Stimulated activated CD4-positive, alpha-beta T cell treated with anti-CD3 and anti-CD28 coated beads, Interleukin-15, amount 100 ng/mL, for 48 hours (primary cell): ENCODE measurements around the gene COL25A1.

ENCODE experiments used
- DNase-seq, 2 donors: peaks; one replicate each; pipeline ENCODE4 v3.0.0-alpha.2; 2020; ENCODE audit warnings: low read depth in 2 of 2

Gene COL25A1

DNA sequence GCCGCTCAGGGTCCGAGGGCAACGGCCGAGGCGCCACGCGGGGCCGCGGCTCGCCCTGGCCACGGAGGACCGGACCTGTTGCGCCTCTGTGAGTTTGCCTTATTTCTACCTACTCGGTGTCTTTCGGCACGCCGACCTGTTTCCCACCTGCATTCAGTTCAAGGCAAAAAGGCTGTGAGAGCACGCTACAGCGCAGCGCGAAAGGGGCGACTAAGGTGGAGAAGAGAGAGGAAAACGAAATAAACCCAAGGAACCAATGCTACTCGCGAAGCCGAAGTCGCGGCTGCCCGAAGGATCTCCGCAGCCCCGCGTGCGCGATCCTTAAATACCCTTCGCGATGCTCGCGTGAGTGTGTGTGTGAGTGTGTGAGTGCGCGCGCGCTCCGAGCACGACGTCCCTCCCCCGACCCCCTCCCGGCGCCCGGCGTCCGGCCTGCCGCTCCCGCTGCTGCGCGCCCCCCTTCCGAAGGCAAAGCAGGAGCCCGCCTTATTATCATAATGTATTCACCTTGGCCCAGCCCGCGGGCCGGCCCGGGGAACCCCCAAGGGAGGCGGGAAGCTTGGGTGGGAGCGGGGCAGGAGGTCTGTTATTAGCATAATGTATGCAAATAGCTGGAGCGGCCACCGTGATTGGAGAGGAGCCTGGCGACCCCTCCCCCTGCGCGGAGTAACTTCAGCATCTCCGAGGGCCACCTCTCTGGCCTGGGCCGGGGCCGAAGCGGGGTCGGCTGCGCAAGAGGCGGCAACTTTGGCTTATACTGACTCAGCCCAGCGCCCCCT, at the start of gene COL25A1:
TSS of gene COL25A1 (minus strand) at position 298 of the 779 bp plus-strand sequence.
- no peak for DNase-seq

DNA sequence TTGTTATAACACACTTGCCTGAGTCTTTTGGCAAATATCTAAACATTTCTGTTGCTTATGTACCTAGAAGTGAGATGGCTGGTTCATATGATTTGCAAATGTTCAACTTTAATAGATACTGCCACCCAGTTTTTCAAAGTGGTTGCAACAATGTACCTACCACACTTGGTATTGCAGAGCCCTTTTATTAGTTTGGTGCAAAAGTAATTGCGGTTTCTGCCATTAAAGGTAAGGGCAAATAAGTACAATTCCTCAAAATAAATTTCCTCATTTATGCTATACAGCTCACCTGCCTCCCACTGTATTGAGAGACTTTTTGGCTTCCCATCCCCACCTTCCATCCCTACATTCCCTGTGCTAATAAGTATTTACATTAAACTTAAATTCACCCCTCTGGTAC, 47.7 kb upstream of the COL25A1 start:
- DNase-seq = no peak

GRCh38 chr4:109334129-109335105, 32.0 kb upstream of the COL25A1 start:
- no peak for DNase-seq

- no peak for DNase-seq
These were observed 30.5 kb upstream of the COL25A1 start for GRCh38 chr4:109332926-109333464.

DNA sequence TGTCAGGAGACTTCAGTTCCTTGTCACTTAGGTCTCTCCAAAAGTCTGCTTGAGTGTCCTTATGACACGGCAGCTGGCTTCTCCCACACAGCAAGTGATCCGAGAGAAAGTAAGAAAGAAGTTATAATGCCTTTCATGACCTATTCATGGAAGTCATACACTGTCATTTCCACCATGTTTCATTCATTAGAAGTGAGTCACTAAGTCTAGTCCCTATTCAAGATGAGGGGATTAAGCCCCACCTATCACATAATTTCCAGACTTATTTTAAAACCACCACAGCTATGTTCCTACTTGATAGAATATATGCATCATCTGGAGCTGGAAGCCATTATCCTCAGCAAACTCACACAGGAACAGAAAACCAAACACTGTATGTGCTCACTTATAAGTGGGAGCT, 25.2 kb upstream of the COL25A1 start:
- no peak for DNase-seq

GRCh38 chr4:109325698-109326097, 23.2 kb upstream of the COL25A1 start:
- no peak for DNase-seq

GRCh38 chr4:109323348-109323747, 20.9 kb upstream of the COL25A1 start:
- no peak for DNase-seq

GRCh38 chr4:109321232-109321631, 18.8 kb upstream of the COL25A1 start:
- no peak for DNase-seq

DNA sequence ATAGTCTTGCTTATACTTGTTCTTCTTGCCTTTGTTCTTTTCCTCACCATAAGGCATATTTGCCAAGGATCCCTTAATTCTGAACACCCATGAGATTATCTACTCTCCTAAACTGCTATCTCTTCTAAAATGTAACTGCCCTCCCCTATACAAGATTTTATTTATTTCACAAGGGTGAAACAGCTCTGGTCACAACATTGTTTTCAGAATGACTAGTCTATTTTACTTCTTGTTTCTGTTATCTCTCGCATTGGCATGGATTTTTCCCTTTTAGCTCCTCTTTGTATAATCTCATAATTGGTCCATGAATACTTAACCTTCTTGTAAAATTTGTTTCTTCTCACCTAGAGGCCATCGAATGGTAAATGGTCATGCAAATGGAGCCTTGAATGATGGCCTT, 17.2 kb upstream of the COL25A1 start:
- no peak for DNase-seq

- DNase-seq = no peak
These were observed 16.7 kb upstream of the COL25A1 start for GRCh38 chr4:109319156-109319555.

GRCh38 chr4:109315818-109316217, 13.4 kb upstream of the COL25A1 start:
- DNase-seq = no peak

- no peak for DNase-seq
These were observed 12.9 kb upstream of the COL25A1 start for GRCh38 chr4:109315341-109315740.

GRCh38 chr4:109313168-109314133, 11.0 kb upstream of the COL25A1 start:
- no peak for DNase-seq

DNA sequence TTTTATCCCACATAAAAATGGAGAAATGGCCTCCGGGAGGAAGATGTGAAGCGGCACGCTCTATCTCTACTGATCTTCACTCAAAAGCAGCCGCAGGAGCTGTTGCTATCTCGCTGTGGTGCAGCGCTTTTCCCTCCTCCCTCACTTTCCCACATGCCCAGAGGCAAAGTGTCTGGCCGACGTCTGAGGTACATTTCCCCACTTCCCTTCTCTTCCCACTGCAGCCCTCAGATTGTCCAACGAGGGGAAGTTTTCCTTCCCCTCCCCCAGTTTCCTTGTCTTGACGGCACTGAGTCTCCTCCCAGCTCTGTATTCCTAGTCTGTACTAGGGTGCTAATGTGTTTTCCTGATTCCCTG, 660 bp upstream of the COL25A1 start:
- DNase-seq = no peak

- no peak for DNase-seq
These were observed 652 bp downstream of the COL25A1 start for GRCh38 chr4:109301651-109302360.

GRCh38 chr4:109298279-109299010, 4.0 kb downstream of the COL25A1 start:
- DNase-seq = no peak

GRCh38 chr4:109296527-109296926, 5.9 kb downstream of the COL25A1 start:
- no peak for DNase-seq

DNA sequence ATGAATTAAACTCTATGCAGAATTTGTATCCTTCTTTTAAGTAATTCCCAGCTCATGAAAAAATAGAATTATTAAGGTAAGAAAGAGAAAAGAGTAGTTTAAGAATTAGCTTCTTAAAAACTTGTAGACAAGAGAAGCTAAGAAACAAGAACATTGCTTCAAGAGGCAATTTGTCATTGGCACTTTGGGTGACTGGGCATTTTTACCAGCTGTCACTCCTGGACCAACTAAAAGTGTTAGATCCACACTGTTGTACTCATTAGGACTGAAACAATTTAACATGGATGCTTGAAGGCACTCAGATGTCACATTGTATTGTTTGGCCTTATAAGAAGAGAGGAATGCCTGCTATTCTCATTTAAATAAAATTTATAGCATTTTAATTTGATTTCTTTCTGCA, 7.4 kb downstream of the COL25A1 start:
- no peak for DNase-seq

GRCh38 chr4:109294468-109295020, 7.9 kb downstream of the COL25A1 start:
- DNase-seq = no peak

GRCh38 chr4:109294006-109294405, 8.5 kb downstream of the COL25A1 start:
- DNase-seq = no peak
